AG09319 (cell line): ENCODE data around the gene TRAP1.
A peak's percentile ranks its signal among the peaks of the same experiment; 100 is the strongest.

Source experiments
- DNase-seq: peaks from one replicate; pipeline ENCODE4 v3.0.0-alpha.2; 2010; ENCODE audit warnings: low read depth; ENCODE audit errors: extremely low read depth
- CTCF ChIP-seq: IDR thresholded peaks from 2 replicates; pipeline ENCODE4 v1.5.1; 2011; ENCODE audit warnings: low read depth, mild to moderate bottlenecking, inconsistent platforms, low read length, moderate library complexity

The TRAP1 gene

GRCh38 chr16:3655030-3655395, 62.3 kb downstream of the TRAP1 start:
- TF ChIP-seq CTCF: no peak
- DNase-seq: no peak

DNA sequence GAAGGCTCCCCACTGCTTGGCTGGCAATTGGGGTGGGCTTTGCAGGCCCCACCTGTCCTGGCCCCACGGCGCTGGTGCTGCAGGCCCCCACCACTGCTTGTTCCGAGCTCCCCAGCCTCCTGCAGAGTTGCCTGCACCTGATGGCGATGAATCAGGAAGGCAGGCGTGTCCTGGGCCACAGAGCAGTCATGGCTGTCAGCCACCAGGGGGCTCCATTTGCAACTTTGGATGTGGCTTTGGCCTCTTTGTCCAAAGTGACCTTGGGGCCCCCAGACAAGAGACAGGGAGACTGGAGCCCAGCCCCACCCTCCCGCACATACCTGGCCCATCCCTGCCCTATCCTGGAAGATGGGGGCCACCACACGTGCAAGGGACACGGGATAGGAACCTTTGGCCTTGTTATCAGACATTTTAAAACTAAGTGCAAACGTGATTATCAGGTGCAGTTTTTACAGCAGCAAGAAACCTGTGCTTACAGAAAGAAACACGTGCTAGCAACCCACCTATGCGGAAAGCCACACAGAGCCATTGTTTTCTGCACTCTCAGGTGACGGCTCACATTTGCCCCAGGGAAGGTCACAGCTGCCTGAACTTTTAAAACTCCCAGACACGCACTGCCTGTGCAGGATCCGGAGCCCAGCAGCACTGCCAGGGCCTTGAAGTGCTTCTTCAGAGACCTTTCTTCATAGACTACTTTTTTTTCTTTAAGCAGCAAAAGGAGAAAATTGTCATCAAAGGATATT, 62.9 kb downstream of the TRAP1 start, which contains the start of gene DNASE1:
DNASE1 (plus strand) TSS at position 443 of the 743 bp plus-strand sequence. CDS start 683 bp downstream, outside the sequence.
- DNase-seq: no peak

DNA sequence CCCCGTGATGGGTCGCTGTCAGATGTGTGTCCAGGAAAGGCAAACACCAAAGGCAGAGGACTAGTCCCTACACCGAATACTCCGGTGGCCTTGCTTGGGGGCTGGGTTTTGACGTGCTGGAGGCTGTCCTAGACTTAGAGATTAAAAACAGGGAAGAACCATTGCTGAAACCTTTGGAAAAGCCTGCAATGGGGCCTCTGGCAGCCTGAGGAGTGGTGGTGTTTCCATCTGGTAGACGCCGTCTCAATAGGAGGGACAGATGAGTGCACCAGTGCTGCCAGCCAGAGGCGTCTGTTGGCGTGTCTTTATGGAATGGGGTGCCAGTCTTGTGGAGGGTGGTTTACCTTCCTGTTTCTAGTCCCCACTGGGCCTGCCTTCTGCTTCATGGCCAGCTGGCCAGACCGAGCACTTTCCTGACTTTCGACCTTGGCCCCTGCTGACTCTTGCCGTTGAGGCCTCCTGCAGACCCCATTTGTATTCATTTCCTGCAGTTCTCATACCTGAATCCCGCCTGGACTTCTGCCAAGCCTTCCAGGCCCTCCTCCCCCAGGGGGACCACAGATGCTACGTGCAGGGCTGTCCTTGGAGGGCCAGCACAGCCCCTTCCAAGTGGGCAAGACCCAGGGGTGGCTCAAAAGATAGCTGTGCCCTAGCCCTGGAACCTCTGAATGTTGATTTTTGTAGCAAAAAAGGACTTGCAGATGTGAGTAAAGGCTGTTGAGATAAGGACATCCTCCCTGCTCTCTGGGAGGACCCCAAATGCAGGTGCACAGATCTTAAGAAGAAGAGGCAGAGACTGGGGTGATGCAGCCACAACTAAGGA, 64.7 kb downstream of the TRAP1 start:
- no peak for DNase-seq
- TF ChIP-seq CTCF: no peak

More for the DNA sequence above, 62.9 kb downstream of the TRAP1 start, which contains the start of gene DNASE1:
- TF ChIP-seq CTCF: peak; percentile 60

DNA sequence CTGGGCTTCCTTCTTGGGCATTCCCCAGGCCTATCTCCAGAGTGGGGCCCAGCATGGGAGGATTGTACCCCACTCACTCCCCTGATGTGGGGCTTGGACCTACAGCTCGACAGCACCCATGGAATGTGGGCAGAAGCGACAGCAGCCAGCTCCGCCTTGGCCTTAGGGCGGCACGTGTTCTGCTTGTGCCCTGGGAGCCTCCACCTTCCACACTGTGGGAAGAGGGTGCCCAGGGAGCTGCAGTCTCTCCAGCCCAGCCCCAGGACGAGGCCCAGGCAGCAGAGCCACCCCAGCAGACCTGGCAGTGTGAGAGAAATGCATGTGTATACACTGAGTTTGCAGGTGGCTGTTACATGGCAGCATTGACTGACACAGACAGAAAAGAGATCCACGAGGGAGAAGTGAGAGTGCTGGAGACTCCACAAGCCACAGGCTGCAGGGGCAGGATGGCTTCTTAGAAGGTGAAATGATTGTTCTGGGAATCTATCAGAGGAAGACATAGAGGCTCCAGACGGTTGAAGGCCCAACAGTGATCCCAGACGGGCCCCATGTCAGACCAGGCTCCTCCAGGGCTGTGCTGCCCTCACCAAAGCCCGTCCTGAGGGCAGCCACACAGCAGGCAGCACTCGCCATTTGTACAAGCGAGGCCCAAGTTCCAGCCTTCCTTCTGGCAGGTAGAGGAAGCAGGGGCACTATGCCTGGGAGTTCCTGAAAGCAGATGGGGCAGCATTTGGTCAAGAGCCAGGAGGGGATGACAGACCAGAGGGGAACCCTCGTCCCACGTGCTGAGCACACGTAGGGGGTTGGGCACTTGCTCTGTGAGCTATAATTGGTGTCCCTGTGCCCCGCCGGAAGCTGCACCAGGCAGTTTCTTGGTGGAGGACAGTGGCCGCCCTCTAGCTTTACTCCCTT, 65.6 kb downstream of the TRAP1 start:
- no peak for DNase-seq
- no peak for TF ChIP-seq CTCF

- TF ChIP-seq CTCF: no peak
- DNase-seq: no peak
These were observed 66.6 kb downstream of the TRAP1 start for GRCh38 chr16:3650631-3651265.

GRCh38 chr16:3646348-3646920, 70.9 kb downstream of the TRAP1 start:
- TF ChIP-seq CTCF: no peak
- no peak for DNase-seq
